HepG2 (cell line): ENCODE measurements around the gene METTL13. TPM values are rescaled to one million over a fixed set of nuclear protein-coding genes. Genes with fewer than 3 reads are reported as not detected.
A peak's percentile ranks its signal among the peaks of the same experiment; 100 is the strongest.

Source experiments
- AGO2 ChIP-seq: fragments of 200-400 bp; formaldehyde crosslinking; optimal IDR thresholded peaks from 2 replicates; pipeline ENCODE3; 2017; ENCODE audit warnings: mild to moderate bottlenecking, low read depth, low read length, moderate library complexity
- AKAP8 ChIP-seq: sonication (generic); formaldehyde crosslinking; IDR thresholded peaks from 2 replicates; pipeline ENCODE4 v1.5.1; 2020; ENCODE audit warnings: mild to moderate bottlenecking, missing genetic modification reagents
- EED ChIP-seq: sonication (generic); formaldehyde crosslinking; IDR thresholded peaks from 2 replicates; pipeline ENCODE4 v1.5.0; 2020; ENCODE audit warnings: mild to moderate bottlenecking, missing genetic modification reagents
- ELF3 ChIP-seq: IDR thresholded peaks from 2 replicates; pipeline ENCODE4 v1.6.1; 2016; ENCODE audit warnings: missing genetic modification reagents, missing compliant biosample characterization
- MAFG ChIP-seq: sonication (generic); formaldehyde crosslinking; IDR thresholded peaks from 2 replicates; pipeline ENCODE4 v1.5.1; 2020; ENCODE audit warnings: mild to moderate bottlenecking, missing genetic modification reagents
- MEF2D ChIP-seq: sonication (generic); formaldehyde crosslinking; IDR thresholded peaks from 2 replicates; pipeline ENCODE4 v1.5.1; 2020; ENCODE audit warnings: mild to moderate bottlenecking, missing genetic modification reagents
- NFKBIZ ChIP-seq: IDR thresholded peaks from 2 replicates; pipeline ENCODE4 v1.6.1; 2018; ENCODE audit warnings: missing genetic modification reagents, missing compliant biosample characterization
- PRDM10 ChIP-seq: sonication (generic); formaldehyde crosslinking; IDR thresholded peaks from 2 replicates; pipeline ENCODE4 v1.4.0; 2020; ENCODE audit warnings: low read depth, missing genetic modification reagents
- SKI ChIP-seq: fragments of 450-650 bp; IDR thresholded peaks from one replicate; pipeline ENCODE4 v1.6.1; 2018; ENCODE audit warnings: mild to moderate bottlenecking; ENCODE audit not compliant: partially characterized antibody
- SP2 ChIP-seq: sonication (generic); formaldehyde crosslinking; IDR thresholded peaks from 2 replicates; pipeline ENCODE4 v1.5.1; 2020; ENCODE audit warnings: mild to moderate bottlenecking, missing genetic modification reagents
- STAT6 ChIP-seq: sonication (generic); formaldehyde crosslinking; IDR thresholded peaks from 2 replicates; pipeline ENCODE4 v1.4.0; 2020; ENCODE audit warnings: missing genetic modification reagents, mild to moderate bottlenecking, borderline replicate concordance
- ZBTB26 ChIP-seq: IDR thresholded peaks from 2 replicates; pipeline ENCODE4 v1.6.1; 2016; ENCODE audit warnings: missing compliant biosample characterization, missing genetic modification reagents, borderline replicate concordance
- ZFP62 ChIP-seq: sonication (generic); formaldehyde crosslinking; IDR thresholded peaks from 2 replicates; pipeline ENCODE4 v1.4.0; 2020; ENCODE audit warnings: missing genetic modification reagents
- ZNF253 ChIP-seq: sonication (generic); formaldehyde crosslinking; IDR thresholded peaks from 2 replicates; pipeline ENCODE4 v1.8.0; 2022; ENCODE audit warnings: mild to moderate bottlenecking, missing genetic modification reagents, borderline replicate concordance
- polyA plus RNA-seq, 8 experiments: library from polyadenylated mRNA; depleted of rRNA in 3 of 8; stranded (reverse) in 7 of 8; unstranded in 1 of 8; fragments of >200 nt; fragmentation: Illumina TruSeq in 4 of 8; extraction: Trizol in 4 of 8; gene quantifications; 2 replicates each; pipeline versions ENCODE4 v1.2.1 to v1.2.3, GENCODE V29; 2011 to 2016; ENCODE audit warnings: low read depth in 4 of 8, missing spikeins in 1 of 8, mixed read lengths in 1 of 8; ENCODE audit not compliant: insufficient read depth in 1 of 8
- total RNA-seq, 5 experiments: library from RNA; depleted of rRNA; stranded (reverse); fragments of >200 nt; fragmentation: Illumina TruSeq; extraction: Trizol; gene quantifications; 2 replicates each; pipeline ENCODE4 v1.2.3, GENCODE V29; 2016; ENCODE audit warnings: low read depth in 1 of 5
- TF ChIP-seq, protein P1 (sequence below): sonication (generic); formaldehyde crosslinking; conservative IDR thresholded peaks from 2 replicates; pipeline ENCODE4 v1.4.0; 2020; ENCODE audit warnings: mild to moderate bottlenecking, missing genetic modification reagents, moderate library complexity

The METTL13 gene
- total and polyA plus RNA-seq, 2 of the 13 experiments (the other 11 are each of a cell fraction or from before 2014, with no cell fraction given), result 18.6 to 22.8 TPM

DNA sequence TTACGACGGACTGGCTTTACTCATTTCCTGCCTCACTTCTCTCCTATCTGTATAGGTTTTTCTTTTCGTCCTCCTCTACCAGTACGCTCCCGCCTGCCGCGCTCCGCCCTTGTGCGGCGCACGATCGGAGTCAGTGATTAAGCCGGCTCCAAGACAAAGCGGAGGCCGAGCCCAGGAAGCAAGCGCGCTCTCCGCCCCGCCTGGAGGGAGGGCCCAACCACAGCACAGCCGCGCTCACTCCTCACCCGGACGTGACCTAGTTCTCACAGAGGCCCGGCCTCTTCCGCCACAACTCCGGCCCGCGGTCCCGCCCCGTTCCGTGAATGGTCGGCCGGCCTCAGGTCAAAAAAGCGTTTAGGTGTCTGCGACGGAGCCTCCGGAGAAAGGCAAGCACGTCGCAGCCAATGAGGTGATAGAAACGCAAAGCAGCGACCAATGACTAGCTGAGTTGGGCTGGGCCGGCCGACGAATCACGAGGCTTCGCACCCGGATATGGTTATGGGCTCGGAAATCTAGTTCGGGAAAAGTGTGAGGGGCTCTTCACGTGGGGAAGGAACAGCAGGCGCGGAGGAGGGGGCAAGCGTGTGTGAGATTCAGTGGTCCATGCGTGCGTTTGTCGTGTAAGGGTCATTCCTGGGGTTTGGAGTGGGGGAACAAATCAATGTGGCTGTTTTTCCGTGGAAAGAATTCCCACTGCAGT is at the start of gene METTL13 (continued):
- TF ChIP-seq, protein P1, sequence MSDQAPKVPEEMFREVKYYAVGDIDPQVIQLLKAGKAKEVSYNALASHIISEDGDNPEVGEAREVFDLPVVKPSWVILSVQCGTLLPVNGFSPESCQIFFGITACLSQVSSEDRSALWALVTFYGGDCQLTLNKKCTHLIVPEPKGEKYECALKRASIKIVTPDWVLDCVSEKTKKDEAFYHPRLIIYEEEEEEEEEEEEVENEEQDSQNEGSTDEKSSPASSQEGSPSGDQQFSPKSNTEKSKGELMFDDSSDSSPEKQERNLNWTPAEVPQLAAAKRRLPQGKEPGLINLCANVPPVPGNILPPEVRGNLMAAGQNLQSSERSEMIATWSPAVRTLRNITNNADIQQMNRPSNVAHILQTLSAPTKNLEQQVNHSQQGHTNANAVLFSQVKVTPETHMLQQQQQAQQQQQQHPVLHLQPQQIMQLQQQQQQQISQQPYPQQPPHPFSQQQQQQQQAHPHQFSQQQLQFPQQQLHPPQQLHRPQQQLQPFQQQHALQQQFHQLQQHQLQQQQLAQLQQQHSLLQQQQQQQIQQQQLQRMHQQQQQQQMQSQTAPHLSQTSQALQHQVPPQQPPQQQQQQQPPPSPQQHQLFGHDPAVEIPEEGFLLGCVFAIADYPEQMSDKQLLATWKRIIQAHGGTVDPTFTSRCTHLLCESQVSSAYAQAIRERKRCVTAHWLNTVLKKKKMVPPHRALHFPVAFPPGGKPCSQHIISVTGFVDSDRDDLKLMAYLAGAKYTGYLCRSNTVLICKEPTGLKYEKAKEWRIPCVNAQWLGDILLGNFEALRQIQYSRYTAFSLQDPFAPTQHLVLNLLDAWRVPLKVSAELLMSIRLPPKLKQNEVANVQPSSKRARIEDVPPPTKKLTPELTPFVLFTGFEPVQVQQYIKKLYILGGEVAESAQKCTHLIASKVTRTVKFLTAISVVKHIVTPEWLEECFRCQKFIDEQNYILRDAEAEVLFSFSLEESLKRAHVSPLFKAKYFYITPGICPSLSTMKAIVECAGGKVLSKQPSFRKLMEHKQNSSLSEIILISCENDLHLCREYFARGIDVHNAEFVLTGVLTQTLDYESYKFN (CRISPR knock-in tag), result no peak; the same call in none of the 2 replicates
- TF ChIP-seq ZNF253 (CRISPR knock-in tag) (no peak), MEF2D (CRISPR knock-in tag) (0 out of 2 replicates have a peak, but pooled peaks have one; percentile 27), STAT6 (CRISPR knock-in tag) (peak; percentile 77; the same call in 1 of the 2 replicates), NFKBIZ (CRISPR knock-in tag) (0 out of 2 replicates have a peak, but pooled peaks have one; percentile 29), ZBTB26 (CRISPR knock-in tag) (no peak), EED (CRISPR knock-in tag) (no peak; the same call in 1 of the 2 replicates), SKI (no peak), SP2 (CRISPR knock-in tag) (peak; percentile 94), ZFP62 (CRISPR knock-in tag) (no peak), AGO2 (no peak), ELF3 (CRISPR knock-in tag) (peak; percentile 91), AKAP8 (CRISPR knock-in tag) (no peak), PRDM10 (CRISPR knock-in tag) (peak; percentile 61; the same call in 1 of the 2 replicates), MAFG (CRISPR knock-in tag) (no peak)
